Activated T-helper 2 cell treated with anti-CD3 and anti-CD28 coated beads, Interferon-gamma antibody, Interleukin-2, Interleukin-4, amounts not matched to agents 10 μg/mL and 5 μg/mL and 100 μg/mL, durations not matched to agents 14 hours and 24 hours and 36 hours (primary cell): Measurements from ENCODE around the gene CNTN1. TPM values are rescaled to one million over a fixed set of nuclear protein-coding genes. Genes with fewer than 3 reads are reported as not detected.

Experiments
- DNase-seq: peaks from one replicate; pipeline ENCODE4 v3.0.0; 2021; ENCODE audit warnings: low spot score
- H3K27ac Mint-ChIP-seq: one replicate; pipeline ENCODE4 v1.8.0; 2021; ENCODE audit warnings: mixed read lengths
- H3K27me3 Mint-ChIP-seq: one replicate; pipeline ENCODE4 v1.8.0; 2021; ENCODE audit warnings: low read depth, mixed read lengths
- H3K36me3 Mint-ChIP-seq: one replicate; pipeline ENCODE4 v1.8.0; 2021; ENCODE audit warnings: low read depth, mixed read lengths
- H3K4me1 Mint-ChIP-seq: one replicate; pipeline ENCODE4 v1.8.0; 2021; ENCODE audit warnings: low read depth, mixed read lengths
- H3K4me3 Mint-ChIP-seq: one replicate; pipeline ENCODE4 v1.8.0; 2021; ENCODE audit warnings: low read depth, mild to moderate bottlenecking, moderate library complexity, mixed read lengths
- H3K9me3 Mint-ChIP-seq: one replicate; pipeline ENCODE4 v1.8.0; 2021; ENCODE audit warnings: mixed read lengths
- intact Hi-C: fragments of 100-400 bp; cut with micrococcal nuclease; formaldehyde crosslinking; loops from one replicate; pipeline ENCODE4 v1.15.1; 2023
- total RNA-seq: library from RNA; stranded (reverse); gene quantifications from 2 replicates; pipeline ENCODE4 v1.2.3, GENCODE V29; 2022

CNTN1 gene
- total RNA-seq, 1 donor from 2014 or later, result not detected

DNA sequence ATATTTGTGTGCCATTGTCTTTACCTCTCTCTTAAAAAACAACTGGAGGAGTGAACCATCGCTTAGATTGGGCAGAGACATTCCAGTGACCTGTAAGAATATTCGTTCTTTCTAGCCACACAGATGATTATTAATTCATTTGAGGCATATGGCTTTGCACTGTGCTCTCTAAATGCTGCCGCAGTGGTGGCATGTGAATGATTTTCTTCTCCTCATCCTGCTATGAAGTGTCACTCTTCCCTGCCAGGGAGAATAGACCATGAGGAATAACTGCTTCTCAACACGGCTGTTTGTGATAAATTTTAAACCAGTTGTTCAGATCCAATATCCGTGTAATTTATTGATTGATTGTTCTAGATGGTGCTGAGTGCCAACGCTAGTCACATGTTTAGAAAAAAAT is 225.3 kb downstream of the CNTN1 start:
- H3K9me3 Mint-ChIP-seq, result no peaks in the 10 kb centered on the region
- no peak overlapping the region for H3K27ac Mint-ChIP-seq
- no peak for DNase-seq
- H3K4me3 Mint-ChIP-seq, result no peak overlapping the region
- no peaks in the 10 kb centered on the region for H3K27me3 Mint-ChIP-seq
- intact Hi-C loops, result no loop called here
- no peaks in the 10 kb centered on the region for H3K4me1 Mint-ChIP-seq
- no peaks in the 10 kb centered on the region for H3K36me3 Mint-ChIP-seq

DNA sequence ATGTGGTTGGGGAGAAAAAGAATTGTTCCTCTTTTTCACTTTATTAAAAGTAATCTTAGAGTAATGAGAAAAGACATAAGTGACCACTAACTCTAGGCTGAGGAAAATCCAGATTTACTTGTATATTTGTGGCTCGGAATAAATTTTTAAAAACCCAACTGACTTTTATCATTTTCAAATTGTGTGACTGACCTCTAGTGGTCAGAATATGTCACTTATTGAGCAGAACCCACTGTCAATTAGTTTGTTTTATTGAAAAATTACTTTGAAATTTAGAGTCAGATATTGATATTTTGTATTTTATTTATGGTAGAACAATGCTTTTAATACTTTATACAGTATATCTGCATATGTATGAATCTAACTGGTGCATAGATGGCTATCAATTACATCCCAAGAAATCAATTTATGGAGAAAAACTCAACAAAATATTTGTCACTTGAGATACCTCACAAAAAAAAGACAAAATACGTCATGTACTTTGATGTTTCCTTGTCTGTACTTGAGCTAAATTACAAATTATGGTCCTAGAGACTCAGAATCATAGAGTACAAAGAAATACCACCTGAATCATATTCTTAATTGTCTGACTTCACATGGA is 229.4 kb downstream of the CNTN1 start:
- no peaks in the 10 kb centered on the region for H3K9me3 Mint-ChIP-seq
- no peaks in the 10 kb centered on the region for H3K27me3 Mint-ChIP-seq
- H3K4me1 Mint-ChIP-seq, result no peaks in the 10 kb centered on the region
- H3K27ac Mint-ChIP-seq, result no peak overlapping the region
- intact Hi-C loops, result loop anchor here (1.0 to 10.0 kb wide), 2 partner anchors 299 to 767 kb away; no protein-coding TSS in a partner anchor
- no peak overlapping the region for H3K4me3 Mint-ChIP-seq
- DNase-seq, result no peak
- no peaks in the 10 kb centered on the region for H3K36me3 Mint-ChIP-seq

DNA sequence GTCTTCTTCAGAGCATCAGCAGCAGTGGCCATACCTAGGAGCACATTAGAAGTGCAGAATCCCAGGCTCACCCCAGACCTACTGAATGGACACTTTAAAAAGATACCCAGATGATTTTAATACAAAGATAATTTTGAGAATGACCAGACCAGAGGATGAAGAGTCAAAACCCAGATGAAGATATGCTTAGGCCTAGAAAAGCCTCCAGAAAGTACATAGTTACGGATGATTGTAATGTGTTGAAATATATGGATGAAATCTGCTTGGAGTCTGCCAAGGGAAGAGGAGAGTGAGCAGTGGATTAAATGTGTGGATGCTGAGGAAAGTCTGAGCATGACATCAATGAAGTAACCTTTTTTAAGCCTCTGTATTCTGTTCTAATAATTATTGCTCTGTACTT is 245.7 kb downstream of the CNTN1 start:
- H3K4me3 Mint-ChIP-seq, result no peak overlapping the region
- H3K9me3 Mint-ChIP-seq, result no peaks in the 10 kb centered on the region
- DNase-seq, result no peak
- H3K27me3 Mint-ChIP-seq, result no peaks in the 10 kb centered on the region
- no peak overlapping the region for H3K27ac Mint-ChIP-seq
- H3K4me1 Mint-ChIP-seq, result no peaks in the 10 kb centered on the region
- intact Hi-C loops, result no loop called here
- H3K36me3 Mint-ChIP-seq, result no peaks in the 10 kb centered on the region

- H3K36me3 Mint-ChIP-seq, result no peaks in the 10 kb centered on the region
- intact Hi-C loops, result no loop called here
- H3K27me3 Mint-ChIP-seq, result no peaks in the 10 kb centered on the region
- DNase-seq, result no peak
- no peaks in the 10 kb centered on the region for H3K4me1 Mint-ChIP-seq
- H3K27ac Mint-ChIP-seq, result no peak overlapping the region
- H3K9me3 Mint-ChIP-seq, result no peaks in the 10 kb centered on the region
- no peak overlapping the region for H3K4me3 Mint-ChIP-seq
Measured at GRCh38 chr12:40942326-40942725, 250.1 kb downstream of the CNTN1 start.

GRCh38 chr12:40945772-40946171 is 253.5 kb downstream of the CNTN1 start:
- no peaks in the 10 kb centered on the region for H3K36me3 Mint-ChIP-seq
- H3K27me3 Mint-ChIP-seq, result no peaks in the 10 kb centered on the region
- intact Hi-C loops, result loop anchor here (2.0 kb wide), 1 partner anchor 1079 kb away; no protein-coding TSS in a partner anchor

GRCh38 chr12:40946612-40947194 is 254.5 kb downstream of the CNTN1 start:
- Mint-ChIP-seq H3K9me3 (no peaks in the 10 kb centered on the region), H3K36me3 (no peaks in the 10 kb centered on the region), H3K27me3 (no peaks in the 10 kb centered on the region), H3K4me3 (no peak overlapping the region), H3K27ac (no peak overlapping the region), H3K4me1 (no peaks in the 10 kb centered on the region)
- intact Hi-C loops, result loop anchor here (2.0 kb wide), 1 partner anchor 1078 kb away; no protein-coding TSS in a partner anchor
- no peak for DNase-seq

More at GRCh38 chr12:40945772-40946171, 253.5 kb downstream of the CNTN1 start:
- Mint-ChIP-seq H3K9me3 (no peaks in the 10 kb centered on the region), H3K4me1 (no peaks in the 10 kb centered on the region), H3K4me3 (no peak overlapping the region), H3K27ac (no peak overlapping the region)
- DNase-seq, result no peak

GRCh38 chr12:40947797-40948196 is 255.6 kb downstream of the CNTN1 start:
- intact Hi-C loops, result loop anchor here (2.0 kb wide), 1 partner anchor 1077 kb away; no protein-coding TSS in a partner anchor
- no peaks in the 10 kb centered on the region for H3K36me3 Mint-ChIP-seq

GRCh38 chr12:40953076-40953475 is 260.8 kb downstream of the CNTN1 start:
- intact Hi-C loops, result no loop called here
- Mint-ChIP-seq H3K4me3 (no peak overlapping the region), H3K36me3 (no peaks in the 10 kb centered on the region), H3K27me3 (no peaks in the 10 kb centered on the region), H3K9me3 (no peaks in the 10 kb centered on the region), H3K27ac (no peak overlapping the region), H3K4me1 (no peaks in the 10 kb centered on the region)
- DNase-seq, result no peak

More at GRCh38 chr12:40947797-40948196, 255.6 kb downstream of the CNTN1 start:
- Mint-ChIP-seq H3K27me3 (no peaks in the 10 kb centered on the region), H3K9me3 (no peaks in the 10 kb centered on the region), H3K4me3 (no peak overlapping the region), H3K27ac (no peak overlapping the region), H3K4me1 (no peaks in the 10 kb centered on the region)
- no peak for DNase-seq

DNA sequence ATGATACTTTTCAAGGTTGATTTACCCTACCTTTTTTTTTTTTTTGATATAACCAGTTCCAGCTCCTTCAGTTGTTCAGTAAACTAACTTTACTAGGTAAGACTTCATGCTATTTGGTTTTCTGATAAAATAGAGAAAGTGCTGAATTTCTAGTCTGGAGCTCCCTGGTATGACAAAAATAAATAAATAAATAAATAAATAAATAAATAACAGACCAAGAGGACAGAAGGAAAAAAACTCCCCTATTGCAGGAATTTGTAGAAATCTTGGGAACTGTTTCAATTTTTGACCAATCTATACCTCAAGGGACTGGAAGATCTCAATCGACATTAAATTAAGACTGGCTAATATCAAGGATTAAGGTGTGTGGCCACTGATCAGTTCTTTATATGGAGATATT is 265.2 kb downstream of the CNTN1 start:
- intact Hi-C loops, result no loop called here
- no peak overlapping the region for H3K4me3 Mint-ChIP-seq
- no peaks in the 10 kb centered on the region for H3K36me3 Mint-ChIP-seq
- no peaks in the 10 kb centered on the region for H3K27me3 Mint-ChIP-seq
- DNase-seq, result no peak
- no peaks in the 10 kb centered on the region for H3K4me1 Mint-ChIP-seq
- no peaks in the 10 kb centered on the region for H3K9me3 Mint-ChIP-seq
- H3K27ac Mint-ChIP-seq, result no peak overlapping the region

- H3K36me3 Mint-ChIP-seq, result no peaks in the 10 kb centered on the region
- H3K9me3 Mint-ChIP-seq, result no peaks in the 10 kb centered on the region
- no peaks in the 10 kb centered on the region for H3K4me1 Mint-ChIP-seq
- no peak for DNase-seq
- intact Hi-C loops, result no loop called here
- H3K27me3 Mint-ChIP-seq, result no peaks in the 10 kb centered on the region
- no peak overlapping the region for H3K4me3 Mint-ChIP-seq
- no peak overlapping the region for H3K27ac Mint-ChIP-seq
Measured at GRCh38 chr12:40959041-40959440, 266.8 kb downstream of the CNTN1 start.

DNA sequence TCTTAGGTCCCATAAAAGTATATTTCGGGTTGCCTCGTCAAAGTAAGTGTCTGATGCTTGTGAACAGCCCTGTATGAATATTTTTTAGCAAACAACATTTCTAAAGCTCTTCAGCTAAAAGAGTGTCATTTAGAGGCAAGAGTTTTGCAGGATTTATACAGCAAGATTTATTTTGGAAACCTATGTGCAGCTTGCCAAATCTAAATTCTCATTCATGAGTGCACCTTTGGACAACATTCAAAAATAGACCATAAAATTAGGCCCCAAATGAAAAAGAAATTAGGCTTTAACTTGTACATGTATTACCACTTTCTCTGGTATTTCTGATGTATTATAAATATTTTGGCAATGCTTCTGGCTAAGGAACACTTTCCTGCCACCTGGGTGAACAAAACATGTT is 271.5 kb downstream of the CNTN1 start:
- Mint-ChIP-seq H3K27me3 (no peaks in the 10 kb centered on the region), H3K4me1 (no peaks in the 10 kb centered on the region), H3K36me3 (no peaks in the 10 kb centered on the region), H3K4me3 (no peak overlapping the region), H3K9me3 (no peaks in the 10 kb centered on the region), H3K27ac (no peak overlapping the region)
- intact Hi-C loops, result no loop called here
- DNase-seq, result no peak

GRCh38 chr12:40969796-40970195 is 277.6 kb downstream of the CNTN1 start:
- H3K36me3 Mint-ChIP-seq, result no peaks in the 10 kb centered on the region
- H3K27me3 Mint-ChIP-seq, result no peaks in the 10 kb centered on the region
- H3K4me3 Mint-ChIP-seq, result no peak overlapping the region
- intact Hi-C loops, result no loop called here
- no peaks in the 10 kb centered on the region for H3K4me1 Mint-ChIP-seq
- no peak for DNase-seq
- no peaks in the 10 kb centered on the region for H3K9me3 Mint-ChIP-seq
- H3K27ac Mint-ChIP-seq, result no peak overlapping the region

GRCh38 chr12:40970320-40970907 is 278.2 kb downstream of the CNTN1 start:
- Mint-ChIP-seq H3K36me3 (no peaks in the 10 kb centered on the region), H3K27ac (no peak overlapping the region)

More at GRCh38 chr12:40970320-40970907, 278.2 kb downstream of the CNTN1 start:
- Mint-ChIP-seq H3K27me3 (no peaks in the 10 kb centered on the region), H3K9me3 (no peaks in the 10 kb centered on the region), H3K4me3 (no peak overlapping the region), H3K4me1 (no peaks in the 10 kb centered on the region)
- intact Hi-C loops, result no loop called here
- no peak for DNase-seq
